Endothelial cell of umbilical vein (primary cell): ENCODE data around the gene MGAT1. TPM values are rescaled to one million over a fixed set of nuclear protein-coding genes. Genes with fewer than 3 reads are reported as not detected.

Experiments
- BruUV-seq: library from RNA; stranded (reverse); fragments of 400-500 nt; replicated peaks from 2 replicates; lab custom pipeline; 2021; lab: Mats Ljungman, UMichigan
- CTCF ChIA-PET: fragments of 300-600, 350-600 bp; sonication (Branson Sonifier 250); formaldehyde crosslinking; loops from one replicate; lab custom pipeline; 2021; ENCODE audit warnings: antibody characterized with exemption, inconsistent platforms; lab: Charles Lee
- POLR2A ChIA-PET: fragments of 300-600, 350-600 bp; sonication (Branson Sonifier 250); formaldehyde crosslinking; loops from one replicate; lab custom pipeline; 2021; ENCODE audit warnings: antibody characterized with exemption, inconsistent platforms; lab: Charles Lee
- DNase-seq: peaks from one replicate; pipeline ENCODE4 v3.0.0-alpha.2; 2011; ENCODE audit warnings: low read depth, low spot score
- FAIRE-seq: peaks from 2 replicates; lab custom pipeline; 2011; peaks lifted over from hg19 to GRCh38; lab: Jason Lieb, UNC
- H2AFZ ChIP-seq: 2 replicates; pipeline ENCODE4 v1.6.0; 2012; ENCODE audit warnings: low read depth, low read length, control low read depth, inconsistent platforms
- H3K27ac ChIP-seq: 2 replicates; pipeline ENCODE4 v1.5.1; 2011; ENCODE audit warnings: low read depth, mild to moderate bottlenecking, control low read depth, low read length, moderate library complexity; ENCODE audit not compliant: insufficient read depth
- H3K27me3 ChIP-seq, 2 experiments: 2 replicates each; pipeline versions ENCODE4 v1.6.0 to v1.6.1; 2011; ENCODE audit warnings: low read length in 2 of 2, mixed read lengths in 1 of 2; ENCODE audit not compliant: control insufficient read depth in 2 of 2, insufficient read depth in 2 of 2
- H3K36me3 ChIP-seq, 2 experiments: 2 replicates in 1 of 2; 3 replicates in 1 of 2; pipeline ENCODE4 v1.5.1; 2011; ENCODE audit warnings: low read length in 2 of 2, mild to moderate bottlenecking in 1 of 2, moderate library complexity in 1 of 2; ENCODE audit not compliant: control insufficient read depth in 2 of 2, insufficient read depth in 2 of 2; ENCODE audit errors: extremely low read depth in 1 of 2
- H3K4me1 ChIP-seq: 3 replicates; pipeline ENCODE4 v1.5.1; 2011; ENCODE audit warnings: mild to moderate bottlenecking, low read length; ENCODE audit not compliant: control insufficient read depth, insufficient read depth; ENCODE audit errors: extremely low read depth
- H3K4me2 ChIP-seq: 2 replicates; pipeline ENCODE4 v1.6.1; 2011; ENCODE audit warnings: low read length, control low read depth, mixed read lengths; ENCODE audit not compliant: insufficient read depth
- H3K4me3 ChIP-seq, 3 experiments: fragments of 200-600 bp in 1 of 3; sonication (generic), shearing (Covaris generic) in 1 of 3; replicated peaks in 1 of 3; 2 replicates each; pipeline ENCODE4 v1.5.1; 2011 to 2016; ENCODE audit warnings: control low read depth in 3 of 3, low read length in 3 of 3, mild to moderate bottlenecking in 2 of 3, inconsistent platforms in 1 of 3, low read depth in 1 of 3, moderate library complexity in 1 of 3; ENCODE audit not compliant: insufficient read depth in 1 of 3
- H3K79me2 ChIP-seq: 2 replicates; pipeline ENCODE4 v1.6.0; 2012; ENCODE audit warnings: low read length, inconsistent platforms; ENCODE audit not compliant: control insufficient read depth, insufficient read depth
- H3K9ac ChIP-seq: replicated peaks from 2 replicates; pipeline ENCODE3; 2011; ENCODE audit warnings: low read length, control low read depth; ENCODE audit not compliant: insufficient read depth; ENCODE audit errors: extremely low read depth
- H3K9me1 ChIP-seq: replicated peaks from 3 replicates; pipeline ENCODE4 v1.6.0; 2011; ENCODE audit warnings: mild to moderate bottlenecking, low read length; ENCODE audit not compliant: control insufficient read depth, insufficient read depth; ENCODE audit errors: extremely low read depth
- H3K9me3 ChIP-seq: replicated peaks from 2 replicates; pipeline ENCODE4 v1.5.1; 2012; ENCODE audit warnings: low read length, inconsistent platforms; ENCODE audit not compliant: control insufficient read depth, insufficient read depth
- H4K20me1 ChIP-seq: replicated peaks from 2 replicates; pipeline ENCODE3; 2011; ENCODE audit warnings: mild to moderate bottlenecking, low read length; ENCODE audit not compliant: control insufficient read depth, insufficient read depth; ENCODE audit errors: extremely low read depth
- EZH2 ChIP-seq: IDR thresholded peaks from 2 replicates; pipeline ENCODE4 v1.6.1; 2012; ENCODE audit warnings: borderline replicate concordance, low read depth, mild to moderate bottlenecking, moderate library complexity, low read length, inconsistent platforms; ENCODE audit not compliant: severe bottlenecking
- FOS ChIP-seq: IDR thresholded peaks from 2 replicates; pipeline ENCODE4 v1.6.1; 2011; ENCODE audit warnings: mild to moderate bottlenecking, low read length, moderate library complexity, borderline replicate concordance; ENCODE audit not compliant: insufficient read depth
- GATA2 ChIP-seq: IDR thresholded peaks from 2 replicates; pipeline ENCODE4 v1.7.0; 2011; ENCODE audit warnings: low read depth, mild to moderate bottlenecking, moderate library complexity, mixed read lengths, low read length; ENCODE audit not compliant: insufficient read length, insufficient read depth
- JUN ChIP-seq: IDR thresholded peaks from 2 replicates; pipeline ENCODE4 v1.6.1; 2011; ENCODE audit warnings: borderline replicate concordance, low read depth; ENCODE audit not compliant: insufficient read length, insufficient read depth
- MYC ChIP-seq: IDR thresholded peaks from one replicate; pipeline ENCODE4 v1.6.1; 2011; ENCODE audit warnings: mild to moderate bottlenecking, low read depth, low read length
- POLR2A ChIP-seq: IDR thresholded peaks from 2 replicates; pipeline ENCODE4 v1.6.1; 2012; ENCODE audit warnings: low read depth, mild to moderate bottlenecking, control low read depth, low read length
- POLR2AphosphoS5 ChIP-seq: IDR thresholded peaks from 2 replicates; pipeline ENCODE4 v1.6.1; 2012; ENCODE audit warnings: low read depth, mild to moderate bottlenecking, control low read depth, low read length, moderate library complexity; ENCODE audit not compliant: insufficient read depth
- dilution Hi-C: fragments of 300-500 bp; cut with MboI; formaldehyde crosslinking; loops from one replicate; pipeline ENCODE4 v1.15.0; 2019; ENCODE audit warnings: low sequenced_read_pairs; ENCODE audit not compliant: extremely low pct_ligation_motif_present
- intact Hi-C: fragments of 100-400 bp; cut with micrococcal nuclease; formaldehyde crosslinking; loops from one replicate; pipeline ENCODE4 v1.10.0; 2022
- polyA plus RNA-seq, 4 experiments: library from polyadenylated mRNA; depleted of rRNA in 3 of 4; stranded (reverse) in 3 of 4; unstranded in 1 of 4; fragments of >200 nt; gene quantifications; 2 replicates each; pipeline versions ENCODE4 v1.2.1 to v1.2.3, GENCODE V29; 2011 to 2012; ENCODE audit warnings: missing spikeins in 1 of 4
- total RNA-seq: library from RNA; stranded (reverse); gene quantifications from 2 replicates; pipeline ENCODE4 v1.2.3, GENCODE V29; 2021
- TF ChIP-seq, protein P1 (sequence below): IDR thresholded peaks from 2 replicates; pipeline ENCODE4 v1.6.1; 2011; ENCODE audit not compliant: insufficient read depth, insufficient read length
- TF ChIP-seq, protein P2 (sequence below), 2 donors: IDR thresholded peaks; 1 replicate in 1 of 2; 2 replicates in 1 of 2; pipeline ENCODE4 v1.5.1; 2011; ENCODE audit warnings: low read length in 2 of 2, mild to moderate bottlenecking in 2 of 2, moderate library complexity in 2 of 2, control low read depth in 1 of 2, inconsistent platforms in 1 of 2, low read depth in 1 of 2; ENCODE audit not compliant: insufficient read depth in 1 of 2; ENCODE audit errors: extremely low read depth in 1 of 2

MGAT1 gene
- total and polyA plus RNA-seq, 2 donors (not counting 3 experiments of a cell fraction or from before 2014, with no cell fraction given), result 123 to 126 TPM

DNA sequence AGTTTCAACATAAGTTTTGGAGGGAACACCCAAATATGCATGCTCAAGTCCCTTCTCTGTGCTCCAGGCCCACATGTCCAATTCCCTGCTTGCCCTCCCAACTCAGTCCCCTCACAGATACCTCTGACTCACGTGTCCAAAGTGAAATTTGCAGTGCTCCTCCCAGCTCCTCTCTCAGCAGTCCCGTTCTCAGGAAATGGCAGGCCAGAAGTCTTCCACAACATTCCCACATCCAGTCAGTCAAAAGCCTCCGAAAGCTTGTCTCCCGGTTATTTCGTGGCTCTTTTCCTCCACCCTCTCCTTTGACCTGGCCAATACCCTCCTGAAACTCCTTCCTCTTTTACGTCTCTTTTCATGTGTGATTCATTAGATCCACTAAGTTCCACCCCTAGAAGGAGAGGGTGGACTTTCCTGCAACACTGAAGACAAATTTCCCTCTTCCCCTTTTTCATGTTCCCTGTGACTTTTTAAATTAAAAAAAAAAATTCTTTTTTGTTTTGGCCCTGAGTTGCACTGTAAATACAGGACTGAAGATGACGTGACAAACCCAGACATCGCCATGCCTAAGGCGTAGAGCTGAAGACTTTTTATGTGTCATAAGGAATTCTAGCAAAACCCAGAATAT is 12.8 kb upstream of the MGAT1 start:
- Histone ChIP-seq H3K4me3 (no peak overlapping the region), H3K79me2 (no peaks in the 10 kb centered on the region), H3K9me3 (no peaks in the 10 kb centered on the region), H2AFZ (peak overlapping the region; percentile 89), H3K9me1 (no peaks in the 10 kb centered on the region), H3K36me3 (no peaks in the 10 kb centered on the region), H3K4me2 (peak overlapping the region; percentile 22), H4K20me1 (no peaks in the 10 kb centered on the region), H3K4me1 (peaks cover 33% of the 10 kb centered on the region), H3K27me3 (no peaks in the 10 kb centered on the region), H3K9ac (no peak overlapping the region), H3K27ac (no peak overlapping the region)
- no TSS peak for BruUV-seq
- dilution Hi-C loops (no loop called here), intact Hi-C loops (no loop called here)
- FAIRE-seq, result no peak
- no peak for DNase-seq
- ChIA-PET CTCF (interaction anchor here (1.4 to 2.1 kb wide), 2 partner anchors 9 to 11 kb away, joined by 5 to 7 read pairs; no protein-coding TSS in a partner anchor), POLR2A (no interaction called here)
- TF ChIP-seq, protein P1, sequence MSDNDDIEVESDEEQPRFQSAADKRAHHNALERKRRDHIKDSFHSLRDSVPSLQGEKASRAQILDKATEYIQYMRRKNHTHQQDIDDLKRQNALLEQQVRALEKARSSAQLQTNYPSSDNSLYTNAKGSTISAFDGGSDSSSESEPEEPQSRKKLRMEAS, result no peak
- TF ChIP-seq MYC (no peak), JUN (no peak), POLR2A (no peak), POLR2AphosphoS5 (no peak), EZH2 (no peak), GATA2 (no peak), FOS (no peak)
- TF ChIP-seq, protein P2, sequence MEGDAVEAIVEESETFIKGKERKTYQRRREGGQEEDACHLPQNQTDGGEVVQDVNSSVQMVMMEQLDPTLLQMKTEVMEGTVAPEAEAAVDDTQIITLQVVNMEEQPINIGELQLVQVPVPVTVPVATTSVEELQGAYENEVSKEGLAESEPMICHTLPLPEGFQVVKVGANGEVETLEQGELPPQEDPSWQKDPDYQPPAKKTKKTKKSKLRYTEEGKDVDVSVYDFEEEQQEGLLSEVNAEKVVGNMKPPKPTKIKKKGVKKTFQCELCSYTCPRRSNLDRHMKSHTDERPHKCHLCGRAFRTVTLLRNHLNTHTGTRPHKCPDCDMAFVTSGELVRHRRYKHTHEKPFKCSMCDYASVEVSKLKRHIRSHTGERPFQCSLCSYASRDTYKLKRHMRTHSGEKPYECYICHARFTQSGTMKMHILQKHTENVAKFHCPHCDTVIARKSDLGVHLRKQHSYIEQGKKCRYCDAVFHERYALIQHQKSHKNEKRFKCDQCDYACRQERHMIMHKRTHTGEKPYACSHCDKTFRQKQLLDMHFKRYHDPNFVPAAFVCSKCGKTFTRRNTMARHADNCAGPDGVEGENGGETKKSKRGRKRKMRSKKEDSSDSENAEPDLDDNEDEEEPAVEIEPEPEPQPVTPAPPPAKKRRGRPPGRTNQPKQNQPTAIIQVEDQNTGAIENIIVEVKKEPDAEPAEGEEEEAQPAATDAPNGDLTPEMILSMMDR (IDR thresholded peaks at IDR 0.05; ENCODE audit: extremely low read depth in 1 of 2, insufficient read depth in 1 of 2, low read depth in 1 of 2, low read length in 2 of 2), result no peak
